OCI-LY1 (cell line): ENCODE measurements around the gene TTBK1.

Experiments
- H2AFZ ChIP-seq: fragments of 200-600 bp; sonication (generic), shearing (Covaris generic); 2 replicates; pipeline ENCODE4 v1.6.0; 2014; ENCODE audit warnings: antibody characterized with exemption, mild to moderate bottlenecking, low read length
- H3F3A ChIP-seq: fragments of 200-600 bp; sonication (generic), shearing (Covaris generic); 2 replicates; pipeline ENCODE4 v1.6.0; 2014; ENCODE audit warnings: mild to moderate bottlenecking, antibody characterized with exemption, low read length, moderate library complexity; ENCODE audit not compliant: insufficient read depth
- H3K27ac ChIP-seq: fragments of 200-600 bp; sonication (generic); 2 replicates; pipeline ENCODE4 v1.5.1; 2014; ENCODE audit warnings: low read length, mixed run types, mild to moderate bottlenecking, low read depth; ENCODE audit not compliant: poor library complexity, severe bottlenecking
- H3K27me3 ChIP-seq: fragments of 200-600 bp; sonication (generic); 2 replicates; pipeline ENCODE4 v1.6.0; 2014; ENCODE audit warnings: antibody characterized with exemption, mild to moderate bottlenecking, low read length, moderate library complexity; ENCODE audit not compliant: insufficient read depth
- H3K36me3 ChIP-seq: fragments of 200-600 bp; sonication (generic); 2 replicates; pipeline ENCODE4 v1.6.1; 2014; ENCODE audit warnings: mild to moderate bottlenecking, antibody characterized with exemption, low read length, moderate library complexity, mixed read lengths; ENCODE audit not compliant: insufficient read depth
- H3K4me1 ChIP-seq: fragments of 200-600 bp; sonication (generic); 2 replicates; pipeline ENCODE4 v1.5.1; 2014; ENCODE audit warnings: mild to moderate bottlenecking, low read length, moderate library complexity; ENCODE audit not compliant: insufficient read depth, severe bottlenecking
- H3K4me2 ChIP-seq: fragments of 200-600 bp; sonication (generic), shearing (Covaris generic); 2 replicates; pipeline ENCODE4 v1.6.1; 2014; ENCODE audit warnings: low read length
- H3K4me3 ChIP-seq: fragments of 200-600 bp; sonication (generic); 2 replicates; pipeline ENCODE4 v1.5.1; 2014; ENCODE audit warnings: low read length, low read depth, mild to moderate bottlenecking, mixed read lengths; ENCODE audit not compliant: poor library complexity, severe bottlenecking
- H3K79me2 ChIP-seq: fragments of 200-600 bp; shearing (Covaris generic); 2 replicates; pipeline ENCODE4 v1.6.1; 2016; ENCODE audit warnings: mixed run types, low read length, mixed read lengths; ENCODE audit not compliant: insufficient read depth
- H3K9ac ChIP-seq: fragments of 200-600 bp; sonication (generic), shearing (Covaris generic); 2 replicates; pipeline ENCODE4 v1.6.1; 2014; ENCODE audit warnings: mild to moderate bottlenecking, low read length, mixed read lengths
- H3K9me2 ChIP-seq: fragments of 200-600 bp; sonication (generic), shearing (Covaris generic); 2 replicates; pipeline ENCODE4 v1.6.1; 2014; ENCODE audit warnings: low read depth, mild to moderate bottlenecking, low read length, mixed read lengths
- H3K9me3 ChIP-seq: fragments of 200-600 bp; shearing (Covaris generic); 2 replicates; pipeline ENCODE4 v1.6.1; 2014; ENCODE audit warnings: low read length, mixed read lengths
- H4K20me1 ChIP-seq: fragments of 200-600 bp; sonication (generic), shearing (Covaris generic); 2 replicates; pipeline ENCODE4 v1.6.0; 2016; ENCODE audit warnings: mild to moderate bottlenecking, low read length; ENCODE audit not compliant: insufficient read depth
- CTCF ChIP-seq: fragments of 200-600 bp; sonication (generic), shearing (Covaris generic); IDR thresholded peaks from 2 replicates; pipeline ENCODE4 v1.5.1; 2017; ENCODE audit warnings: mild to moderate bottlenecking, antibody characterized with exemption, low read length, moderate library complexity, mixed read lengths
- EZH2 ChIP-seq: fragments of 200-600 bp; sonication (generic), shearing (Covaris generic); IDR thresholded peaks from 2 replicates; pipeline ENCODE4 v1.8.0; 2017; ENCODE audit warnings: borderline replicate concordance, mixed run types, mild to moderate bottlenecking, antibody characterized with exemption, low read length, moderate library complexity, mixed read lengths

Gene TTBK1

DNA sequence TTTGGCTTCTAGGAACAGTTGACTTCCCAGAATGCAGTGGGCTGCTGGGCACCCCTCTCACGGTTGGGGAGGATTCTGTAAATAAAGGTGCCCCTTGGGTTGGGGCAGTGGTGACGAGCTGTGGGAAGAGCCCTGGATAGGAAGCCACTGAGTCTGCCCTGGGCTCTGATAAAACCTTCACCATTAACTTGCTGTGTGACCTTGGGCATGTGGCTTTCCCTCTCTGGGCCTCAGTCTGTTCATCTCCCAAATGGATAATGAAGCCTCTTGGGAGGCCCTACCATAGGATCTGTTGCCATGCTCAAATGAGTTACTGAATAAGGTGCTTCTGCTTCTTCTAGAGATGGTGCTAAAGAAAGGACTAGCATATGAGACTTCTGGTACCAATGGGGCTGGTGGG is 61.6 kb downstream of the TTBK1 start:
- H3K9me3 ChIP-seq = no peaks in the 10 kb centered on the region
- H3K36me3 ChIP-seq = no peaks in the 10 kb centered on the region
- no peak overlapping the region for H3K27ac ChIP-seq
- no peaks in the 10 kb centered on the region for H3F3A ChIP-seq
- peaks cover 5% of the 10 kb centered on the region; the same call in 1 of the 2 replicates for H3K27me3 ChIP-seq
- peaks cover 9% of the 10 kb centered on the region for H3K4me1 ChIP-seq
- no peak overlapping the region for H3K9ac ChIP-seq
- TF ChIP-seq CTCF = no peak
- no peak for TF ChIP-seq EZH2
- no peaks in the 10 kb centered on the region for H3K79me2 ChIP-seq
- H4K20me1 ChIP-seq = no peaks in the 10 kb centered on the region
- H3K4me3 ChIP-seq = no peak overlapping the region
- H3K9me2 ChIP-seq = no peaks in the 10 kb centered on the region
- no peak overlapping the region for H2AFZ ChIP-seq
- H3K4me2 ChIP-seq = no peak overlapping the region

DNA sequence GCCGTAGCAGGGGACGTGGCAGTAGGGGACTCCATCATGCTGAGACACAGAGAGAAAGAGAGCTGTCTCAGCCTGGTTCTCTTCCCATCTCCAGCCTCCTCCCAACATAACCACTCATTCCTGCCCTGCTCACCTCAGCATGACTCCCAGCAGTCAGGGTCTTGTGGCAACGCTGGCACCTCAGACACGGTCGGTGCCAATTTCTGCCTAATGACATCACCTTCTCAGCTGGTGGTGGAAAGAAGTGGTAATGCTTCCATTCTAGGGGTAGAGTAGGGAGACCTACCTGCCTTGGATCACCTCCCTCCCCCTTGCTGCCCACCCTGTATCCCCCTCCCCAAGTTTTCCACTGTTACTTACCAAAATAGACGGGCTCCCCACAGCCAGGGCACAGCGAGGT is 62.8 kb downstream of the TTBK1 start:
- Histone ChIP-seq H3K4me2 (no peak overlapping the region), H3K9ac (no peak overlapping the region), H3K4me1 (peaks cover 9% of the 10 kb centered on the region), H3K27ac (no peak overlapping the region), H4K20me1 (no peaks in the 10 kb centered on the region), H3F3A (no peaks in the 10 kb centered on the region), H3K4me3 (no peak overlapping the region), H3K79me2 (no peaks in the 10 kb centered on the region), H3K36me3 (no peaks in the 10 kb centered on the region), H3K27me3 (no peaks in the 10 kb centered on the region; the same call in 1 of the 2 replicates), H3K9me3 (no peaks in the 10 kb centered on the region), H2AFZ (no peak overlapping the region), H3K9me2 (no peaks in the 10 kb centered on the region)
- no peak for TF ChIP-seq EZH2
- TF ChIP-seq CTCF = no peak

DNA sequence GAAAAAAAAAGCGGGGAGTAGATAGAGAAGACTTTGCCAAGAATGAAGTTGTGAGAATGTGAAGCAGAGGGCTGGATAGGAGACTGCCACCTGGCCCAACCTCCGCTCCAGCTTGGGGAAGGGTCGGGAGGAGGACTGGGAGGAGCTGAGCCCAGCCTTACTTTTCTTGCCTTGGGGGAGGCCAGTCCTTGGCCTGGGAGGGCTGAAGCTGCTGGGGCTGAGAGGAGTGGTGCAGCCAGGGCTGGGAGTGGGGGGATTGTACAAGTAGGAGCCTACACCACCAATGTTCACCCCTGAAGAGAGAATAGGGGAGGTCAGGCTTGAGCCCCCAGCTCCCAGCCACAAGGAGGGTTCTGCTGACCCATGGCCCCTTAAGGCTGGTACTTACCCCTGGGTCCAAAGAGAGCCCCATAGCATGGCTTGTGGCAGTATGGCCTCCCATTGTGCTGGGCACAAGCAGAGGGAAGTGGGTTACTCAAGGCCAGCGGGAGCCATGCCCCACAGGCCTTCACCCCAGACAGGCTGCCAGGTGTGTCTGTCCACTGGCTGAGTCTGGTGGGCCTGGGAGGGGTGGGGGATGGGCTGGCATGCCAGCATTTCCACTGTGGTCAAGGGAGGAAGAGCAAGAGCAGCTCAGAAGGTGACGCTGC is 64.3 kb downstream of the TTBK1 start:
- Histone ChIP-seq H3K36me3 (no peaks in the 10 kb centered on the region), H3K9ac (no peak overlapping the region), H3K9me2 (no peaks in the 10 kb centered on the region), H3F3A (no peaks in the 10 kb centered on the region), H3K4me3 (no peak overlapping the region), H3K4me1 (peaks cover 9% of the 10 kb centered on the region), H3K27ac (no peak overlapping the region), H4K20me1 (no peaks in the 10 kb centered on the region), H2AFZ (no peak overlapping the region), H3K27me3 (no peaks in the 10 kb centered on the region; the same call in 1 of the 2 replicates), H3K79me2 (no peaks in the 10 kb centered on the region), H3K4me2 (no peak overlapping the region), H3K9me3 (no peaks in the 10 kb centered on the region)
- TF ChIP-seq CTCF = no peak
- TF ChIP-seq EZH2 = no peak
